Activated T-cell treated with anti-CD3 and anti-CD28 coated beads for 24 hours (primary cell): ENCODE results near the gene SUSD4.
"Not testable (repeated sequence)": the region's sequence is repeated elsewhere in the genome, so short reads cannot be mapped to it uniquely, and the experiment has no call there.

Experiments used
- DNase-seq: peaks from one replicate; pipeline ENCODE4 v3.0.0-alpha.2; 2020; ENCODE audit warnings: low read depth

The SUSD4 gene

DNA sequence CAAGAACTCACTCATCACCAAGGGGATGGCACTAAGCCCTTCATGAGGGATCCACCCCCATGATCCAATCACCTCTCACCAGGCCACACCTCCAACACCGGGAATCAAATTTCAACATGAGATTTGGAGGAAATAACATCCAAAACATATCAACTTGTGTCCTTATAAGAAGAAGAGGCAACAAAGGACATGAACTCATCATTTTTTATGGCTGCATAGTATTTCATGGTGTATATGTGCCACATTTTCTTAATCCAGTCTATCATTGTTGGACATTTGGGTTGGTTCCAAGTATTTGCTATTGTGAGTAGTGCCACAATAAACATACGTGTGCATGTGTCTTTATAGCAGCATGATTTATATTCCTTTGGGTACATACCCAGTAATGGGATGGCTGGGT, 112.6 kb downstream of the SUSD4 start:
- DNase-seq, result not testable (repeated sequence)

DNA sequence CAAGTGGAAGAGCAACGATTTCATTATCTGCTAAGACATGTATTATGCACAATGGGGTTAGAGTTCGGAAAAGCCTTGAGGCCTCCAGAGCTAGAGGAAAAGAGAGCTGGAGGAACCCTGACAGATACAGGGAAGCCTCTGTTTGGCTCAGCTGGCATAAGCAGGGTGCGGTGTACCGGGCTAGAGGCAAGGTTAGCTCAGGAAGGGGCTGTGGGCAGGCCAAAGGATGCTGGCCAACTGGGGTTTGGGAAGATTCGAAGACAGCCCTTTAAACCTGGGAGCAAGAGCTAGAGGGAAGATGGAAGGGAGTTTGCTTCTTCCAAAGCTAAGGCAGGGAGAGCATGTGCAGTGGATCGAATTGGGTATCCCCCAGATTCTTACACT, 113.4 kb downstream of the SUSD4 start:
- DNase-seq, result no peak

DNA sequence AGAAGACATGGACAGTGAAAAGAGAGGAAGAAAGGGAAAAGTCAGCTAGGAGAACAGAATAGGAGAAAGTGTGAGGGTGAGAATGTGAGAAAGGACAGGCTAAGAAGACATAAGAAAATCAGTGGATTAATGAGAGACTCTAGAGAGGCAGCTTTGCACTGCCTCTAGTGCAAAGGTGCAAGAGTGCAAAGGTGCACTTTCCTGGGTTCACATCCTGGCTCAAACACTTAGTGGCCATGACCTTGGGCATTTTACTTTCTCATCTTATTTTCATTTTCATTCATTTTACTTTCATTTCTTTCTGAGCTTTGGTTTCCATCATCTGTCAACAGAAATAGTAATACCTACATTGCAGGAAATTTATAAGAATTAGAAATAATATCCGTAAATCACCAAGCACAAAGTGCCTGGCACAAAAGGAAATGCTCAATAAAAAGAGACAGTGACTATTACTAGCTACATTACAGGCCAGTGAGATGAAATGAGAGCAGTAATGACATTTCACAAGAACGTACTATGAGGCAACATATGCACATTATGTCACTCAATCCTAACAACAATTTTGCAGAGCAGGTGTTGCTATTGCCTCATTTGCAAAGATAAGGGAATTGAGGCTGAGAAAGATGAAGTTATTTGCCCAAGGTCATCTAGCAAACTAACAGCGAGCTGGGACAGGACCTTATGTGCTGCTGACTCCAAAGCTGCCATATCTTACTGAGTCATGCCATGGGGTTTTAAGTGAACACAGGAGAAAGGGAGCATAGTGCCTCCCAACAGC, 113.9 kb downstream of the SUSD4 start:
- no peak for DNase-seq

DNA sequence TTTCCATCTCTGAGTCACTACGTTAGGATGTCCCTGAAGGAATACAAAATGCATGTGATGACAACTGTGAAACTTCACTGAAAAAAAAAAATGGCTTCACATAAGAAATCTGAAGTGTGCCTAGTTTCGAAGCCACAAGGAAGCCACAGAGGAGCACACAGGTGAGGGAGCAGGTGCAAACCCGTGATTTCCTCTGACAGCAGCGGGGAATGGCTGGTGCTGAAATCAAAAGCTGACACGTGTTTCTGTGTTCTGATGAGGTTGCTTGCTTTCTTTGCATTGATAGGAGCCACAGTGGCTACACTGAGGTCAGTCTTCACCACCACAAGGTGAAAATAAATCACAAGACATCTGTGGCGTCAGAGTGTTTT, 115.2 kb downstream of the SUSD4 start:
- DNase-seq, result no peak

DNA sequence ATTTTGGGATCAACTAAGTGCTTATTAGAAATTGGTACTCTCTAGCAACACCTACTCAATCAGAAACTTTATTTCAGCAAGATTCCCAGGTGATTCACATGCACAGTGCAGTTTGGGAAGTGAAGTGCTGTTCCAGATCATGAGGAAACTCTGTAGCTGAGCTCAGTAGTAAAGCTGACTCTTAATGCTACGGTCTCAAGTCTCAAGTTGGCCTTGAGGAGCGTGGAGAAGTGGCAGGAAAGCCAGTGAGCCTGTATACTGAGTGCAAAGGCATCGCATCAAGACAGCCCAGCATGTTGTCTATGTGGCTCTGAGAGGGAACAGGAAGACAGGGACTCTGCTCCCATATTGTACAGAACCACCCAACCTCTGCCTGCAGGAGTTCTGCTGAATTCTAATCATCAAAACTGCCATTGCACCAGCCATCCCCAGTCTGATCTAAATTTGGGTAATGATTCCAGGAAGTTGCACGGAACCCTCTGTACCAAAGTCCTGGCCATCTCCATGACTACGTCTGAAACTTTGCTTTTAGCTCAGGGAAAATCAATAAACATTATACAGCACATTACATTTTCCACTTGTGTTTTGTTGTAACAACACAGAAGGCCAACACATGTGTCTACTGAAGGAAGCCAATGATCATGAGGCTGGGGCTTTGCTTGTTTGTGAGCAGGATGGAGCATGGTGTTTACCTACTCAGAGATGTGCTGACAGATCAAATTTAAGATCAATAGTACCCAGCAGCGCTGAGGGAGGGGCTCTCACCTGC, 115.8 kb downstream of the SUSD4 start:
- no peak for DNase-seq

DNA sequence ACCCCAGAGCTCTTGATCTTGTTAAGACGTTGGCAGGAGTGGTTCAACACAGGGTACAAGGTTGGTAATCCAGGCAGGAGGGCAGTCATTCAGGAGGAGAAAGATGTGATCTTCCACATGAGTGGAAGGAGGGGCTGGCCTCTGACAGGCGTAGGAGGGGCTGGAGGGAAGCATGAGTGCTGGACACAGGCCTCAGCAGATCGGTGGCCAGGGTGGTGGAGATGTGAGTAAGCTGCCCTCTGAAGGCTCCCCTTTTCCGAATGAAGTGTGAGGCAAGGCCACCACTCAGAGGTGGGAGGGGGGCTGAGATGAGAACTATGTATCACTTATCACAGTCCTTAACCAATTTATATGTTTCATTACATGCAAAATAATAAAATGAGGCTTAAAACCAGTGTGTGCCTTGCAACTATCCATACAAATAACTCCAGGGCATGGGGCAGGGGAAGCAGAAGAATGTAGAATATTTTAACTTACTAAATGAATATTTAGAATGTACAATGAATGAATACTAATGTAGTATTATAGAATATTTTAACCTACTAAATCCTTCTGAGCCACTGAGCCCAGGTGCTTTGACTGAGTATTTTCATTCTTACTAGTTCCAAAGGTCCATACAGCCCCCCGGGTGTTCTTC, 117.4 kb downstream of the SUSD4 start:
- no peak for DNase-seq

DNA sequence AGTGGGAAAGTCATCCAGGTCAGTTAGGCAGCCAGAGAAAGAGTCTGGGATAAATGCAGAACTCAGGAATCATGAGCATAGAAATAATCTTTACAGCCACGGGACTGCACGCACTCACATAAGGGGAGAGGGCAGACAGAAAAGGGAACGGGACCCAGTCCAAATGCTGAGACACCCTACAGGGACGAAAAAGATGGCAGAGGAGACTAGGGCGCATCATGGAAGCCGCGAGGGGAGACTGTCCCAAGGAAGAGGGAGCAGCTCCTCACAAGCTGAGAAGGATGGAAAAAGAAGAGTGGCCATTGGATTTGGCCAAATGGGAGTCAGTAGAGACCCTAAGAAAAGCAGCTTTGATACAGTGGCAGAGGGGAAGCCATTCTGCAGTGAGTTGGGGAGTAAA, 118.0 kb downstream of the SUSD4 start:
- no peak for DNase-seq

DNA sequence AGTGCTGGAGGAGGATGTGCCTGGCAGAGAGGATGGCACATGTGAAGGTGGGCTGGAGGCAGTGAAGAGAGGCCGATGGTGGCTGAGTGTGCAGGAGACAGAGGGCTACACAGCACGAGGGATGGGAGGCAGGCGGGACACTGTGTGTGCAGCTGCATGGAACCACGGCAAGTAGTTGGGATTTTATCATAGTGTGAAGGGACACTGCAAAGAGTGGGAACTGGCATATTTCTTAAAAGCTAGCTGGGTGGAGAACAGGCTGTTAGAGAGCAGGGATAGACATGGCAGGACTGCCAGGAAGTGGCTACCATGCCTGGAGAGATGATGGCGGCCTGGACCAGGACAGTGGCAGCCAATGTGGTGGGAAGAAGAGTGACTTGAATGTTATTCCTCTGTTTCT, 118.6 kb downstream of the SUSD4 start:
- DNase-seq, result no peak

DNA sequence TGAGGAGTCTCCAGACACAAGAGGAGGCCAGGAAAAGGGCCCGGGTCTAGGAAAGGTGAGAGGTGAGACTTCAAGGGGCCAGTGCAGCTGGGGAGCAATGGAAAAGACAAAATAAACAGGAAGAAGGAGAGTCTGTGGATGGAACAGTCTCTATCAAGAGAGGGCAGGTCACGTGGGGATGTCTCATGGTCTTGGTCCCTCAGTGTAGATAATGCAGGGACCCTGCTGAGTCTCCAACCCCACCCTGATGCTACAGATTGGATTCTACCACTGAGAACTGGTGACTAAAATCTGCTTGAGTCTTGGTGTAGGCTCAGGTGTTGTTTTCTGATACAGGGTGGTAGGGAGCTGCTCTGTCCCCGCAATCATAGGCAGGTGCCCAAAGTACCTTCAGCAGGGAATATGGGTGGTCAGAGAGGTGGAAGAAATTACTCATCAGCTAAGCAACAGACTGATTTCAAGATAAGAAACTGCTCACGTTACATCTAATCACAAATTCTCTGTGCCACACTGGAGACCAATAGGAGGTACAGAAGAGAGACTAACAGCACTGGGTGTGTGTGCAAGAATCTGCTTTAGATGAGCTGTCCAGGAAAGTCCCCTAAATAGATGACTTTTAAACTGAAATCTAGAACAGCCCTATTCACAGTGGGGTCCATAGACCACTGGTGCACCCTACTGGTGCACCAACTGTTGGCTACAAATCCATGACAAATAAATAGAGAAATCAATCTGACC, 119.4 kb downstream of the SUSD4 start:
- no peak for DNase-seq

DNA sequence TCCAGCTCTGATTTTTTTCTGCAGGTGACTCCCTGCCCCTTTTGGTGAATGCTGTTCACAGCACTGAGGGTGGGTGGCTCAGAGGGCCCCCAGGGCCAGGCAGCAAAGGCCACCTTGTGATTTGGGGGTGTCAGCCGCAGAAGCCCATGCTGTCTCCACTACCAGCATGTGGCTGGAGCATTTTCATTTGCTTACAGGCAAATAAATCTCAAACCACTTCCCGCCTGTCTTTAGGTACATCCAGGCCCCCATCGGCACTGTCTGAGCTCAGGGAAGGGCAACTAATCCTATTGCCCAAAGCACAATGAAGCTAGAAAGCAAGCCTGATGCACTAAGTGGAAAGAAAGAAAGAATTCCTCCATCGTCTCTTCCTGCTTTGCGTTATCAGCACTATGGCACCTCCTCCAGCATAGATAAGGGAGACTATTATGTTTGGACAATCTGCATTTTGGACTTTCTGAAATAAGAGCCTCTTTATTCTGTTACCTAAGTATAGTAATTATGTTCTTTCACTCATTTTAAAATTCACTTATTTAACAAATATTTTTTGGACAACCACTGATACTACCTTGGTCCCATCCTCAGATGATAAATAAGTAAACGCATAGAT, 120.4 kb downstream of the SUSD4 start:
- DNase-seq, result no peak

DNA sequence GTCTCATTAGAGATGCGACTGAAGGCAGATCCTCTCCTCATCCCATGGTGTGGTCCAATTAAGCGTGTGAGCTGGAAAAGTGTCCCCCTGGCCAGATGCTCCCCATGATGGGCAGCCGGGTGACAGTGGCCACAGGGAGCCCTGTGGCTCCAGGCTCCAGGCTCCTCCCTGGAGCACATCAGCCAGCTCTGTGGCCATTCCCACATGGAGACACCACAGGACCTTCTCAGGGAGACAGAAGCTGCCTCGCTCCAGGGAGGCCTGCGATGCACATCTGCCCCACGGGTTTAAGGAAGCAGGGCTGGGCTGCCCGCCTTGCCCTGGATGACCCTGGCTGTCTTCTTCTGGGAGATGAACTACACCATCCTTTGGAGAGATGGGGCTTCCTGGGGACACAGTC, 121.0 kb downstream of the SUSD4 start:
- DNase-seq, result no peak

DNA sequence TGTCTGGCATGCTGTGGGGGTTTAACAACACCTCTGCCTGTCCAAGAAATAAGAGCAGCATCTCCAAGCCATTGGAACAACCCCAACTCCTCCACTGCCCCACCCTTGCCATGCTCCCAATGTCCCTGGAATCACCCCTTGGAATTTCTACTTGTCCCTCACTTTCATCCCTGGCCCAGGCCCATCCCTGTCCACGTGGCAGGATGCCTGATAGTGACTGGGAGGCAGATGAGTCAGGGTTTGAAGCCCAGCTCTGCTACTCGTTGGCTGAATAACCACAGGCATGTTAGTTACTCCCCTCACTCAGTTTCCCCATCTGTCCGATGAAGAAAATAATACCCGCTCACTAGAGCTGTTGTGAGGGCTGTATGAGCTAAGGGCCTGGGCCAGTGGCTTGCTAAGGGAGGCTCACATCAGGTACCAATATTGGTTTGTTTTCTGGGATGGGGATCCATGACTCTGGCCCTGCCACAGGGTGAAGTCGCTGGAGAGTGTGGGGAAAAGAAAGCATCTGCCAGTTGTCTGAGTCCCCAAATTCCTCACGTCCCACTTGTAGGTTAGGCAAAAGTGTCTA, 121.5 kb downstream of the SUSD4 start:
- no peak for DNase-seq

DNA sequence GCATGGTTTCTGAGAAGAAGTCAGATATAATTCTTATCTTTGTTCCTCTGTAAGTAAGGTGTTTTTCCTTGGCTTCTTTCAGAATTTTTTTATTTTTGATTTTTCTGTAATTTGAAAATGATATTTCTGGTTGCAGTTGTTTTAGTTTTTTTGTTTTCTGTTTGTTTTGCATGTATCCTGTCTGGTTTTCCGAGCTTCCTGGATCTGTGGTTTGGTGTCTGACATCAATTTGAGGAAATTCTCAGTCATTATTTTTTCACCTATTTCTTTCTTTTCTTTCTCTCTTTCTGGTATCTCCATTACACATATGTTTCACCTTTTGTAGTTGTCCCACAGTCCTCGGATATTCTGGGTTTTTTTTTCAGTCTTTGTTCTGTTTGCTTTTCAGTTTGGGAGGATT, 123.9 kb downstream of the SUSD4 start:
- DNase-seq, result no peak

DNA sequence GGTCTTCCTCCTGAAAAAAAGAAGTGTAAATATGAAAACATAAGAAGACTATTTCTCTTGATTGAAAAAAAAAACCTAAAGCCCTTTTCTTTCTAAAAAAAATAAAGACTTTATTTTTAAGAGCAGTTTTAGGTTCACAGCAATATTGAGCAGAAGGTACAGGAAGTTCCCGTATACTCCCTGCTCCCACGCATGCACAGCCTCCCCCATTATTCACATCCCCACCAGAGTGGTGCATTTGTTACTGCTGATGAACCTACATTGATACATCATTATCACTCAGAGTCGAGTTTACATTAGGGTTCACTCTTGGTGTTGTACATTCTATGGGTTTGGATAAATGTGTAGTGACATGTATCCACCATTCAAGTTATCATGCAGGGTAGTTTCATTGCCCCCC, 128.9 kb downstream of the SUSD4 start:
- DNase-seq, result no peak

DNA sequence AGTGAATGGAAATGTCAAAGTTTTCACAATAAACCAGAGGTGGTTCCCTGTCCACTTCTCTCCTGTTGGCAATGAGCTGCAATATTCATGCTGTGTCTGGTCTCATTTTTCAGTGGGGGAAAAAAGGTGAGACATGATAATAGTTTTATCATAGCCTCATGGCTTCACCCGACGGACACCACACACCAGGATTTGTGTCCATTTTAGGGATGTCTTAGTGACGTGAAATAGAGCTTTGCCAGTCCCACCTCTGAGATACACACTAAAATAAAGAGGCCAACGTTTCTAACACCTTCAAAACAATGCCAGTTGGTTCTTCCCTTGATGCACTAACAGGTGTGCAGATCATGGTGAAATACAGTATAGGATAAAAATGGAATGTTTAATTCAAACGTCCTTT, 129.4 kb downstream of the SUSD4 start:
- DNase-seq, result no peak

DNA sequence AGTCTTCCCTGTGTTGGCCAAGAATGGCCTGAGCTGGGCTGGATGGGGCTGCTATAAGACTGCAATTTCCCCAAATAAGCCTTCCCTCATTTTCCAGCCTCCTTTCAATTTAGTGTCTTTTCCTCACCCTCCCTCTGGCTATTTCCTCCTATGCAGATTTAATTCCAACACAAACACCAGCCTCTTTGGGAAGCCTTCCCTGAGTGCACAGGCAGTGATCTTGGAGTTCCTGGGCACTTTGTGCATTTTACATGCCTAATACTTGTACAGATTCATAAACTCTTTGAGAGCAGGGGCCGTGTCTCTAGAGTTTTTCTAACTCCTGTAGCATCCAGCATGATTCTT, 129.8 kb downstream of the SUSD4 start:
- DNase-seq, result no peak

DNA sequence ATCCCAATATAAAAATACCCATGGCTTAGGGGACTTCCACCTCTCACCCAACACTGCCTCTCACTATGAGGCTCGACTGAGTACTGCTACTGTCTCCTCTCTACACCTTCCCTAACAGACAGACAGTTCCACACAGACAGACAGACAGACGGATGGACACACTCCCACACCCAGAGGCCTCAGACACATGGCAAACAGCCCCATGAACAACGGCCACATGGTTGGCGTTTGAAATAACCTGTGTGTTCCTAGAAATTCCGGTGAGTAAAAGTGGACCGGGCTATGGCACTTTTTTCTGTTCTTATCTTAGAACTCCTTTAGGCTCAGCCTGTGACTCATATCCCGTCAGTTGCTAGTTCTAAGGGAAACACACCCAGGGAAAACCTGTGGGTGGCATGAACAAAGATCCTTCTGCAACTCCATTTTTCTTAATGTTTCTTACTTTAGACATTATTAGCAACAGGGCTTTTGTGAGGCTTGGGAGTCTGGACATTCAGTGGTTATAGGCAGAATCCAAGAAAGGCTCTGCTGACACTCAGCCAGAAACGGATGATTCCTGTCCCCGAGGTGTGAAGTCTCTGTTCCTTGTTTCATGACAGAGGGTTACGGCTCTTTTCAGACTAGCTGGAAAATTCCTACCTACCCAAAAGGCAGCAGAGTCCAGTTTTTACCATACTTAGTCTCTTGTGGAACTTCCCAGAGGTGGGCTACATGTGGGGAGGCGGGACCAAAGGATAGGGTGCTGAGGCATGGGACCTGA, 130.4 kb downstream of the SUSD4 start:
- no peak for DNase-seq

DNA sequence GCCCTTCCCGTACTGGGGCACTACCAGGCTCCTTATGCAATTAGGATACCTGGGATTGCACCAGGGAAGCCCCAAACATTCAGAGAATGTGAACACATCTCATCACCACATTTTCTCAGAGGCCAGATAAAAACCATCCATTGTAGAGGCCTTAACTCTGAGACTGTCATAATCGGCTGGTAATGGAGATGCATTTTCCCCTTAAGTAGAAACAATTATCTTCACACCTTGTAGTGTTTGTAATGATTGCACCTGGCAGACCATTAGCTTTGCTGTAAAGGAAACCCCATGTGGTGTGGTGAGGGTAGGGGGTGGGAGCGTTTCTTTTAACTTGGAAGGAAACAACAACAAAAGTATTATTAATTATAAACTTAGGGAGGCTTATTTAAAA, 131.0 kb downstream of the SUSD4 start:
- no peak for DNase-seq

DNA sequence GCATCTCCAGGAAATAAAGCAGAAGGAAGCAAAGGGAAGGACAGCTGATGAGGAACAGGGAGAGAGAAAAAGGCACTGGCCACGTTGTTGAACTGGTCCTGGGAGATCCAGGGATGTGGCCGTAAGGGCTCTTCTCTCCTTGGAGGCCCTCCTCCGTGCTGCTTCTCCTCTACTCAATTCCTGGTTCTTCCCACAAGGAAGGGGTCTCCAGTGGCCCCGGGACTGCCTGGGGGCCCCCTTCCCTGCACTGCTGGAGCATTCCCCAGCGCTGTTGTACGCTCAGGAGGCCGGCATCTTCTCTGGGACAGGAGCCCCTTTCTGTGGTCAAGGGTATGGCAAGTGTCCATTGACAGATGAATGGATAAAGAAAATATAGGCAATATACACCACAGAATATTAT, 132.4 kb downstream of the SUSD4 start:
- no peak for DNase-seq

DNA sequence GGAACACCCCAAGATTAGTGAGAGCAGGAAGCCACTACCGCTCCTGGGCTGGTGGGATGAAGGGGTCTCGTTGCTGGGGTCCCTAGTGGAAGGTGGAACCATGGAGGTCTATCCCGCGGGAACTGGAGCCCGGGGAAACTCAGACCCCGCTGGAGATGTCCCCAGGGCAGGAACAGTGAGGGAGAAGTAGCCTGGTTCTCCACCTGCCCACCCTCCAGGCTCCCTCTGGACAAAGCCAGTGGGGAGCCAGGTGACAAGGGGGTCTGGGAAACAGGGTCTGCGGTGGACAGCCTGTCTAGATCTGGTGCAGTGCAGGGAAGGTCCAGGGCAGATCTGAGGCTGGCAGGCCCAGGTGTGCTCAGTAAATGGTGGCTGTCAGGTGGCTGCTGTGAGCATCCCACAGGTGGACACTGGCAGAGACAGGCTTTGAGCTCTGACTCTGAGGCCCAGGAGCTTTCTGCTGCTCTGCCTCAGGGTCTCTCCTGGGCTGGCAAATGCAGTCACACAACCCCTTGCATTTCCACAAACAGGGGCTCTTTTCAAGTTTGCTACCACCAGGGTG, 132.9 kb downstream of the SUSD4 start:
- no peak for DNase-seq
